H9 (cell line): Measurements from ENCODE around the gene PTGS1. TPM values are rescaled to one million over a fixed set of nuclear protein-coding genes. Genes with fewer than 3 reads are reported as not detected.

Experiments used
- DNase-seq: peaks from one replicate; pipeline ENCODE4 v3.0.0-alpha.2; 2017
- H2AFZ ChIP-seq: one replicate; pipeline ENCODE4 v1.6.1; 2013; ENCODE audit warnings: mild to moderate bottlenecking, low read length, control low read depth, moderate library complexity
- H2AK5ac ChIP-seq: 2 replicates; pipeline ENCODE4 v1.6.1; 2013; ENCODE audit warnings: low read length, control low read depth, mixed read lengths; ENCODE audit not compliant: insufficient read length
- H2BK120ac ChIP-seq: one replicate; pipeline ENCODE4 v1.6.1; 2013; ENCODE audit warnings: low read depth, mild to moderate bottlenecking, low read length, control low read depth, inconsistent platforms; ENCODE audit not compliant: poor library complexity, severe bottlenecking
- H2BK12ac ChIP-seq: 2 replicates; pipeline ENCODE4 v1.6.1; 2013; ENCODE audit warnings: low read length, control low read depth, mixed read lengths, low read depth; ENCODE audit not compliant: insufficient read length
- H2BK15ac ChIP-seq: 2 replicates; pipeline ENCODE4 v1.6.1; 2013; ENCODE audit warnings: low read depth, low read length, control low read depth
- H2BK20ac ChIP-seq: one replicate; pipeline ENCODE4 v1.6.1; 2013; ENCODE audit warnings: low read depth, mild to moderate bottlenecking, low read length, control low read depth, inconsistent platforms; ENCODE audit not compliant: poor library complexity, severe bottlenecking
- H2BK5ac ChIP-seq: 2 replicates; pipeline ENCODE4 v1.6.1; 2013; ENCODE audit warnings: low read length, control low read depth, mixed read lengths; ENCODE audit not compliant: insufficient read length
- H3K14ac ChIP-seq: 2 replicates; pipeline ENCODE4 v1.6.1; 2013; ENCODE audit warnings: low read length, control low read depth; ENCODE audit not compliant: insufficient read depth
- H3K18ac ChIP-seq: 2 replicates; pipeline ENCODE4 v1.6.1; 2013; ENCODE audit warnings: low read depth, mild to moderate bottlenecking, mixed read lengths, low read length, control low read depth; ENCODE audit not compliant: insufficient read length
- H3K23ac ChIP-seq: 2 replicates; pipeline ENCODE4 v1.6.1; 2013; ENCODE audit warnings: low read length, control low read depth, mixed read lengths, low read depth; ENCODE audit not compliant: insufficient read length
- H3K23me2 ChIP-seq: 2 replicates; pipeline ENCODE4 v1.6.1; 2013; ENCODE audit warnings: low read depth, mild to moderate bottlenecking, mixed read lengths, low read length, control low read depth; ENCODE audit not compliant: insufficient read length, poor library complexity, severe bottlenecking
- H3K27ac ChIP-seq: 2 replicates; pipeline ENCODE4 v1.5.1; 2013; ENCODE audit warnings: low read length, control low read depth, mixed read lengths, low read depth; ENCODE audit not compliant: insufficient read length
- H3K27me3 ChIP-seq: 2 replicates; pipeline ENCODE4 v1.6.1; 2013; ENCODE audit warnings: low read length, control low read depth, inconsistent platforms; ENCODE audit not compliant: insufficient read depth
- H3K4ac ChIP-seq: 2 replicates; pipeline ENCODE4 v1.6.1; 2013; ENCODE audit warnings: low read depth, mild to moderate bottlenecking, control low read depth, inconsistent platforms, low read length, moderate library complexity
- H3K4me1 ChIP-seq: 2 replicates; pipeline ENCODE4 v1.6.1; 2013; ENCODE audit warnings: low read length, control low read depth, inconsistent platforms; ENCODE audit not compliant: insufficient read depth
- H3K4me2 ChIP-seq: 2 replicates; pipeline ENCODE4 v1.6.1; 2013; ENCODE audit warnings: low read length, control low read depth, mixed read lengths; ENCODE audit not compliant: insufficient read length, insufficient read depth
- H3K56ac ChIP-seq: 2 replicates; pipeline ENCODE4 v1.6.1; 2013; ENCODE audit warnings: low read depth, mild to moderate bottlenecking, mixed read lengths, low read length, control low read depth; ENCODE audit not compliant: insufficient read length
- H3K79me1 ChIP-seq: 2 replicates; pipeline ENCODE4 v1.6.1; 2013; ENCODE audit warnings: low read depth, mild to moderate bottlenecking, moderate library complexity, low read length, control low read depth, inconsistent platforms; ENCODE audit not compliant: insufficient read depth, poor library complexity, severe bottlenecking
- H3K79me2 ChIP-seq: 2 replicates; pipeline ENCODE4 v1.6.1; 2013; ENCODE audit warnings: low read length, control low read depth, inconsistent platforms; ENCODE audit not compliant: insufficient read depth
- H3K9ac ChIP-seq: 2 replicates; pipeline ENCODE4 v1.6.1; 2013; ENCODE audit warnings: low read length, control low read depth, mixed read lengths; ENCODE audit not compliant: insufficient read length; ENCODE audit errors: extremely low read depth
- H3K9me3 ChIP-seq: one replicate; pipeline ENCODE4 v1.6.1; 2013; ENCODE audit warnings: low read depth, low read length, inconsistent platforms; ENCODE audit not compliant: control insufficient read depth
- H3T11ph ChIP-seq: one replicate; pipeline ENCODE4 v1.6.1; 2013; ENCODE audit warnings: mild to moderate bottlenecking, low read length, control low read depth, inconsistent platforms
- H4K20me1 ChIP-seq: one replicate; pipeline ENCODE4 v1.6.1; 2013; ENCODE audit not compliant: control insufficient read depth, insufficient read length, insufficient read depth
- H4K5ac ChIP-seq: 2 replicates; pipeline ENCODE4 v1.6.1; 2013; ENCODE audit warnings: low read depth, mild to moderate bottlenecking, mixed read lengths, low read length, control low read depth; ENCODE audit not compliant: insufficient read length
- H4K8ac ChIP-seq: replicated peaks from 2 replicates; pipeline ENCODE4 v1.6.1; 2013; ENCODE audit warnings: low read length, control low read depth, mixed read lengths, low read depth; ENCODE audit not compliant: insufficient read length
- H4K91ac ChIP-seq: 2 replicates; pipeline ENCODE4 v1.6.1; 2013; ENCODE audit warnings: low read depth, mild to moderate bottlenecking, moderate library complexity, mixed read lengths, low read length, control low read depth; ENCODE audit not compliant: insufficient read length
- H3K27ac Mint-ChIP-seq, 3 experiments: 2 replicates in 2 of 3; 3 replicates in 1 of 3; pipeline ENCODE4 v1.8.0; 2020 to 2021; ENCODE audit warnings: mixed read lengths in 3 of 3, mild to moderate bottlenecking in 1 of 3, moderate library complexity in 1 of 3
- H3K27me3 Mint-ChIP-seq: 2 replicates; pipeline ENCODE4 v1.8.0; 2021; ENCODE audit warnings: low read depth, mild to moderate bottlenecking, moderate library complexity, mixed read lengths
- H3K36me3 Mint-ChIP-seq, 3 experiments: 2 replicates in 2 of 3; 3 replicates in 1 of 3; pipeline ENCODE4 v1.8.0; 2020 to 2021; ENCODE audit warnings: low read depth in 3 of 3, mixed read lengths in 3 of 3; ENCODE audit not compliant: insufficient read depth in 1 of 3
- H3K4me1 Mint-ChIP-seq, 2 experiments: 2 replicates each; pipeline ENCODE4 v1.8.0; 2020; ENCODE audit warnings: mixed read lengths in 2 of 2
- H3K4me3 Mint-ChIP-seq, 2 experiments: 2 replicates in 1 of 2; 3 replicates in 1 of 2; pipeline ENCODE4 v1.8.0; 2020 to 2021; ENCODE audit warnings: mild to moderate bottlenecking in 2 of 2, mixed read lengths in 2 of 2, moderate library complexity in 1 of 2
- H3K9me3 Mint-ChIP-seq, 2 experiments: 2 replicates in 1 of 2; 3 replicates in 1 of 2; pipeline ENCODE4 v1.8.0; 2020; ENCODE audit warnings: mild to moderate bottlenecking in 2 of 2, mixed read lengths in 2 of 2, moderate library complexity in 1 of 2
- WGBS: extraction: QIAGEN DNeasy Blood & Tissue Kit; methylation state at CpG from one replicate; pipeline ENCODE4 v1.1.7; 2013; ENCODE audit warnings: missing lambda C conversion rate, low lambda C conversion rate, mixed read lengths; ENCODE audit not compliant: insufficient read length; ENCODE audit errors: extremely low coverage; 5-methylcytosine and 5-hydroxymethylcytosine counted together
- total RNA-seq: library from RNA; stranded (reverse); gene quantifications from 2 replicates; pipeline ENCODE4 v1.2.1, GENCODE V29; 2021
- TF ChIP-seq, protein P1 (sequence below): fragments of 200-600 bp; sonication (generic); conservative IDR thresholded peaks from 3 replicates; pipeline ENCODE4 v1.8.0; 2021; ENCODE audit warnings: antibody characterized with exemption, mild to moderate bottlenecking

The PTGS1 gene
- total RNA-seq, 1 experiment from 2014 or later: 1.3 TPM

DNA sequence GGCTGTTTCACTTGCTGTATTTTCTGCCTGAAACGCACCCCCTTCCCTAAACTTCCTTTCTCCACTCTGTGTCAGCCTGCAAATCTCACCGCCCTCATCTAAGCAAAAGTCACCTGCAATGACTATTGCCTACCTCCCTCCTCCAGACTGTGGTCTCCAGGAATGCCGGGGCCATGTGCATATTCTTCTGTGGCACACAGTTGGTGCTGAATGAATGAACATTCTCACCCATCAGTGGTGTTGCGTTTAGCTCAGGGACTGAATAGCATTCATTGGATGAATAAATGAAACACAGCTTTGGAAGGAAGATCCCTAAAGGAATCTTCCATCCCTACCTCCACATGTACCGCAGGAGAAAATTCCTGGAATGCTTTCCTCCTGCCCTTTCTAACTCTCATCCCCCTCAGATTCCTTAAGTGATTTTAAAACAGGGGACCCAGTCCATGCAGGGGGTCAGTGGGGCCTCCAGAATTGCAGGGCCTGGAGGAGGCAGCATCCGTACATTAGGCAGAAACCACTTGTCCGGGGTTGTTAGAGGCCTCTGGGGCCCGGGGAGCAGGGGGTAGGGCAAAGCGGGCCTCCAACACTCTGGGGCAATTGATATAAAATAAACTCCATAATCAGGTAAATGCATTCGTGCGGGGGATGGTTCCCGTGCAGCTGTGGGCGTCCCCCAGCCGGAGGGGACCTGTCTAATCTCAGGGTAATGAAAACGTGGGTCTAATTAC lies 28.3 kb upstream of the PTGS1 start:
- WGBS: no CpG with 5 or more reads among the region's 15 CpGs
- Histone ChIP-seq H3K9ac (no peak overlapping the region), H3K14ac (no peak overlapping the region), H2BK20ac (no peak overlapping the region), H3K9me3 (no peaks in the 10 kb centered on the region), H3K27ac (no peak overlapping the region), H2BK120ac (no peak overlapping the region), H3T11ph (no peak overlapping the region), H4K20me1 (no peaks in the 10 kb centered on the region), H3K4me2 (no peak overlapping the region), H3K79me1 (no peaks in the 10 kb centered on the region), H2BK15ac (no peak overlapping the region), H3K18ac (no peak overlapping the region), H2AK5ac (no peak overlapping the region), H4K8ac (no peak overlapping the region), H2BK5ac (no peak overlapping the region), H3K4me1 (peaks cover 14% of the 10 kb centered on the region; the same call in 1 of the 2 replicates), H3K23me2 (peaks cover 9% of the 10 kb centered on the region), H2BK12ac (no peak overlapping the region), H3K23ac (no peak overlapping the region), H3K27me3 (peaks cover 3% of the 10 kb centered on the region; the same call in 1 of the 2 replicates), H3K79me2 (no peaks in the 10 kb centered on the region), H3K4ac (no peak overlapping the region), H4K5ac (no peak overlapping the region), H3K56ac (no peak overlapping the region), H2AFZ (no peak overlapping the region), H4K91ac (no peak overlapping the region)
- H3K9me3 Mint-ChIP-seq: no peaks in the 10 kb centered on the region
- H3K4me3 Mint-ChIP-seq: peak overlapping the region in 1 of 2 experiments; percentile 50; a peak in 1 of 5 replicates
- peaks cover 27% of the 10 kb centered on the region for H3K27me3 Mint-ChIP-seq
- TF ChIP-seq, protein P1, sequence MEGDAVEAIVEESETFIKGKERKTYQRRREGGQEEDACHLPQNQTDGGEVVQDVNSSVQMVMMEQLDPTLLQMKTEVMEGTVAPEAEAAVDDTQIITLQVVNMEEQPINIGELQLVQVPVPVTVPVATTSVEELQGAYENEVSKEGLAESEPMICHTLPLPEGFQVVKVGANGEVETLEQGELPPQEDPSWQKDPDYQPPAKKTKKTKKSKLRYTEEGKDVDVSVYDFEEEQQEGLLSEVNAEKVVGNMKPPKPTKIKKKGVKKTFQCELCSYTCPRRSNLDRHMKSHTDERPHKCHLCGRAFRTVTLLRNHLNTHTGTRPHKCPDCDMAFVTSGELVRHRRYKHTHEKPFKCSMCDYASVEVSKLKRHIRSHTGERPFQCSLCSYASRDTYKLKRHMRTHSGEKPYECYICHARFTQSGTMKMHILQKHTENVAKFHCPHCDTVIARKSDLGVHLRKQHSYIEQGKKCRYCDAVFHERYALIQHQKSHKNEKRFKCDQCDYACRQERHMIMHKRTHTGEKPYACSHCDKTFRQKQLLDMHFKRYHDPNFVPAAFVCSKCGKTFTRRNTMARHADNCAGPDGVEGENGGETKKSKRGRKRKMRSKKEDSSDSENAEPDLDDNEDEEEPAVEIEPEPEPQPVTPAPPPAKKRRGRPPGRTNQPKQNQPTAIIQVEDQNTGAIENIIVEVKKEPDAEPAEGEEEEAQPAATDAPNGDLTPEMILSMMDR: no peak
- no peaks in the 10 kb centered on the region for H3K36me3 Mint-ChIP-seq
- DNase-seq: no peak
- H3K4me1 Mint-ChIP-seq: peaks cover 38 to 46% of the 10 kb centered on the region in 2 experiments
- peak overlapping the region in 1 of 3 experiments; percentile 22; a peak in 1 of 7 replicates for H3K27ac Mint-ChIP-seq
